GM12875 (cell line): ENCODE data around the gene JTB.
A peak's percentile ranks its signal among the peaks of the same experiment; 100 is the strongest.

Source experiments
- H3K4me3 ChIP-seq: one replicate; pipeline ENCODE4 v1.5.1; 2011; ENCODE audit warnings: low read depth, low read length, control low read depth
- TF ChIP-seq, protein P1 (sequence below): IDR thresholded peaks from 2 replicates; pipeline ENCODE4 v1.5.1; 2011; ENCODE audit warnings: low read depth, mild to moderate bottlenecking, control low read depth, inconsistent platforms, low read length, moderate library complexity, borderline replicate concordance; ENCODE audit not compliant: insufficient read depth

Gene JTB

DNA sequence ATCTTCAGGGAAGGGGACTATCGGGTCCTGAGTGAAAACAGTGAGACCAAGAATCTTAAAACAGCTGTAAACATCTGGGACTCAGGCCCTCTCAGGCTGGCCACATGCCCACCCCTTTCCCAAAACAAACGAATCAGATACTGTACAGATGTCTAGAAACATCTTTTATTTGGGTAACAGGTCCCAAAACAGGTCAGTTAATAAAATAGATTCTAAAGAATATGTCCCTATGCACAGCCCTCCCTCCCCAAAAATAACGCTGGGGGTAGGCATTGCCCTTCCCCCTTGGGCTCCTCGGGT, 18.6 kb downstream of the JTB start:
- no peak overlapping the region for H3K4me3 ChIP-seq

DNA sequence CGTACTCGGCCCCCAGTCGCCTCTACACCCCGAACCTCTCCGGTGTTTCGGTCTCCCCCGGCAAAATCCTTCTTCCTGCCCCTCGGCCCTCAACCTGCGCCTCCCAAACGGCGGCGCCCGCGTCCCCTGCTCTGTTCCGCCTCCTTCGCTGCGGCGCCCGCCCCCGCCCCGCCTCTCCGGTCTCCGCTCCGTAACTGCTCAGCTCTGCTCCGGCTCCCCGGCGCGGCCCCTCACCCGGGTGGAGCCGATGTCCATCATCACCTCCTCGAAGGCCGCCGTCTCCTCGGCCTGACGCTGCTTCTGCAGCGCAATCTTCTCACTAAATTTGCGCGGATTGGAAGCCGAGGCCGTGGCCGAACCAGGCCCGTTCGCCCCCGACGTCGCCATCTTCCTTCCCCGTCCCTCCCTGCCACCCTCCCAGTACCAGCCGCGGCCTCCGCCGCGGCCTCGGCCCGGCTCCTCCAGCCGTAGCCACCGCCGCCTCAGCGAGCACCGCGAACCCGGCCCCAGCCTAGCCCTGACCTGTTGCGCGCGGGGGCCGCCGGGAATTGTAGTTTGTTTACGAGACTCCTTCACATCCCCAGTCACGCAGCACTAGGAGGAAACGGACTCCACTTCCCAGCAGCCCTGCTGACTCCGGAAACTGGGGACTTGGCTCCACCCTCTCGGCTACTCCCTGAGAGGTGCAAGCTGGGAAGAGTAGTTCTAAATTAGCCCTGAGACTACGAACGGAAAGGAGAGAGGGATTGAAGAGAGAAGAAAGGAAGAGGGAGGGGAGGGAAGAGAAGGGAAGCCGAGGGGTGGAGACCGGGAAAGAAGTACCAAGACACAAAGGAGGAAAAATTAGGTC, 19.1 kb downstream of the JTB start, which contains the start of gene CRTC2:
Gene CRTC2, minus strand, starts transcription at position 502 of the 850 bp plus-strand sequence. Its CDS starts 115 bp downstream, at position 387.
- TF ChIP-seq, protein P1, sequence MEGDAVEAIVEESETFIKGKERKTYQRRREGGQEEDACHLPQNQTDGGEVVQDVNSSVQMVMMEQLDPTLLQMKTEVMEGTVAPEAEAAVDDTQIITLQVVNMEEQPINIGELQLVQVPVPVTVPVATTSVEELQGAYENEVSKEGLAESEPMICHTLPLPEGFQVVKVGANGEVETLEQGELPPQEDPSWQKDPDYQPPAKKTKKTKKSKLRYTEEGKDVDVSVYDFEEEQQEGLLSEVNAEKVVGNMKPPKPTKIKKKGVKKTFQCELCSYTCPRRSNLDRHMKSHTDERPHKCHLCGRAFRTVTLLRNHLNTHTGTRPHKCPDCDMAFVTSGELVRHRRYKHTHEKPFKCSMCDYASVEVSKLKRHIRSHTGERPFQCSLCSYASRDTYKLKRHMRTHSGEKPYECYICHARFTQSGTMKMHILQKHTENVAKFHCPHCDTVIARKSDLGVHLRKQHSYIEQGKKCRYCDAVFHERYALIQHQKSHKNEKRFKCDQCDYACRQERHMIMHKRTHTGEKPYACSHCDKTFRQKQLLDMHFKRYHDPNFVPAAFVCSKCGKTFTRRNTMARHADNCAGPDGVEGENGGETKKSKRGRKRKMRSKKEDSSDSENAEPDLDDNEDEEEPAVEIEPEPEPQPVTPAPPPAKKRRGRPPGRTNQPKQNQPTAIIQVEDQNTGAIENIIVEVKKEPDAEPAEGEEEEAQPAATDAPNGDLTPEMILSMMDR: no peak

More for the DNA sequence above, 18.6 kb downstream of the JTB start:
- TF ChIP-seq, protein P1: no peak

DNA sequence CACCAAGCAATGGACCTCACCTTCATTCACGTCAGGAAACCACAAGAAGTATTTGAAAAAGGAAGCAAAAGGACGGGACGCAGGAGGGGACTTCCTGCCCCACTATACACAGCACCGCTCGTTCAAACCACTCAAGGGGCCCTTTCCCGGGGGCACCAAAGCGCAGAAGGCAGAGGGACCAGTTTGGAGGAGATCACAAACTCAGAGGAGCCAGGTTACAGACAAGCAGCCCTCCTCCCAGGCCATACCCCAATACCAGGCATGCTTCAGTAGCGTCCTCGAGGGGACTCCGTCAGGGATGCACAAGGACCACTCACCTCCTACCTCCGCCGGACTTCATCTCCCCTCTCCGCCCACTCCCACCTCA, 19.7 kb downstream of the JTB start:
- peak overlapping the region; percentile 98 for H3K4me3 ChIP-seq
- TF ChIP-seq, protein P1: no peak

More for the DNA sequence above, 19.1 kb downstream of the JTB start, which contains the start of gene CRTC2:
- H3K4me3 ChIP-seq: peak within 1 kb of the TSS; percentile 98

DNA sequence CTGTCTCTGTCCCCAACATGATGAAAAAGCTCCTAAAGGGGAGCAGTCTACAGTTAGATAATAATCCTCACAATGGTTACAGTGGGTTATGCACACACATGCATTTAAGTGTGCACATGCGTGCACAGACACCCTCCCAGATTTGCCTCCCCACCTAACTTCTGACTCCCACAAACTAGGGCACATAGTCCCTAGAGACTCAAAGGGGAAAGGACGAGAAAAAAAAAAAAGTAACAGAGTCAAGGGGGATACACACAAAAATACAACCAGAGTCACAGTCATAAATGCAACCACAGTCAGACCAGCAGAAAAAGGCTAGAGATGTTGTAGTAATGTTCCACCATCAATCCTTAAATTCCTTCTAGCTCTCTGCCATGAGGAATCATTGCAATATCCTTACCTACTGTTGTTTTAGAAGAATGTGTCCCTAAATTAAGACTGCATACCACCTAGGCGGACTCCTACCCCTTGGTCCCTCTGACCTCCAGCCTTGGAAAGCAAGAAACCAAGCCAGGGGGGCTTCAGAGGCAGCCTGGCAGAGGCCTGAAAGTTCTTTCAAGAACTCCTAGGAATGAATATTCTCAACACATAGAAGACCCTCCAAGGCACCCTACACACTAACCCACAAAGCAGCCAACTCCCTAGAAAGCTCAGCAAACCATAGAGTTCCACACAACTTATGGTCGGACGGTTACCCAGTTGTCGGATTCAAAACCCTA, 20.3 kb downstream of the JTB start:
- TF ChIP-seq, protein P1: no peak
- H3K4me3 ChIP-seq: peak overlapping the region; percentile 98

DNA sequence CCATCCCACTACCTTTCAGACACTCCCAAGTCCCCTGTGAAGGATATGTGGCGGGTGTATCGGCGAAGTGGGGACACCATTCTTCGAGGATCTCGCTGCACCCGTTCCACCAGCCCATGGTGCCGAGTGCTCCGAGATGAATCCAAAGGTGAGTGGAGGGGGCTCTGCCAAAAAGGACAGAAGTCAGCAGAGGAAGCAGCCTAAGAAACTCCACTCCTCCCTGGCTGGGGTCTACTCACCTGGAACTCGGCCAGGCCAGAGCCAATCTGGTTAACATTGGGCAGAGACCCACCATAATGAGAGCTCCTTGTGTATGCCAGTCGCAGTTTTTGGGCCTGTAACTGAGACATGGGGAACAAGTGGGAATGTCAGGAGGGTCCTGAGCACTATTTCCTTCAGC, 22.6 kb downstream of the JTB start:
- H3K4me3 ChIP-seq: no peak overlapping the region

DNA sequence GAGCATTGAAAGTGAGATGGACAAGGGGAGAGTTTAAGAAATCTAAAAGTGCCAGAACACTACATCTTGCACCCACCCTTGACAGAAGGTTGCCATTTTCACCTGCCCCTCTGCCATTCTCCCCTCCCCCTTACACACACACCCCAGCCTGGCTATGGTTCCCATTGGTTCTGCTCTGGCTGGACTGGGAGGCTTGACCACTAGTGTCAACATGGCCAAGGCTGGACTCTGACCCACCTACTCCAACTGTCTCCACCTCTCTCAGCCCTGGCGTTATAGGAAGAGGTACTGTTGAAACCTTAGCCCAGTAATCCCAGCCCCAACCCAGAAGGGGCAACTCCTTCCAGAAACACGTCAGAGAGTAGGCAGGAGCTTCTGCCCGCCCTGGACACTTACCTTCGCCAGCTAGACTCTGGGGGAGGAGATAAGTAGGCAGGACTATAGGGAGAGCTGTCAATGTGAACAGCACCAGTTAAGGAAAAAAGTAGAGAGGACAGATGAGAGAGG, 23.6 kb downstream of the JTB start:
- H3K4me3 ChIP-seq: no peak overlapping the region
- TF ChIP-seq, protein P1: no peak

More for the DNA sequence above, 22.6 kb downstream of the JTB start:
- TF ChIP-seq, protein P1: no peak
